HepG2 (cell line): ENCODE measurements around the gene CSNK2B. TPM values are rescaled to one million over a fixed set of nuclear protein-coding genes. Genes with fewer than 3 reads are reported as not detected.

Experiments
- ATF4 ChIP-seq, 2 experiments: fragments of 450-650 bp in 1 of 2; sonication (generic) in 1 of 2; formaldehyde crosslinking; IDR thresholded peaks; 2 replicates each; pipeline versions ENCODE4 v1.5.0 to v1.8.0; 2020 to 2022; ENCODE audit warnings: mild to moderate bottlenecking in 1 of 2, missing genetic modification reagents in 1 of 2
- ATF7-NPFF ChIP-seq: sonication (generic); formaldehyde crosslinking; IDR thresholded peaks from 2 replicates; pipeline ENCODE4 v1.8.1; 2023; ENCODE audit warnings: mild to moderate bottlenecking, low read depth, missing genetic modification reagents, moderate library complexity
- HINFP ChIP-seq: sonication (generic); formaldehyde crosslinking; IDR thresholded peaks from 2 replicates; pipeline ENCODE4 v1.4.0; 2020; ENCODE audit warnings: low read depth, mild to moderate bottlenecking, missing genetic modification reagents
- HNRNPL ChIP-seq: fragments of 200-400 bp; formaldehyde crosslinking; IDR thresholded peaks from 2 replicates; pipeline ENCODE4 v1.6.1; 2017; ENCODE audit warnings: mild to moderate bottlenecking, low read depth, low read length
- MAFF ChIP-seq: IDR thresholded peaks from 2 replicates; pipeline ENCODE4 v1.6.1; 2011; ENCODE audit warnings: low read depth, low read length, improper control_type of control experiment
- NAIF1 ChIP-seq: sonication (generic); formaldehyde crosslinking; IDR thresholded peaks from 2 replicates; pipeline ENCODE4 v1.5.0; 2020; ENCODE audit warnings: mild to moderate bottlenecking, missing genetic modification reagents, borderline replicate concordance
- RFXAP ChIP-seq: sonication (generic); formaldehyde crosslinking; IDR thresholded peaks from 2 replicates; pipeline ENCODE4 v1.4.0; 2020; ENCODE audit warnings: missing genetic modification reagents, borderline replicate concordance
- RXRA ChIP-seq: sonication (generic); formaldehyde crosslinking; IDR thresholded peaks from 2 replicates; pipeline ENCODE4 v1.5.1; 2020; ENCODE audit warnings: missing genetic modification reagents
- SAP130 ChIP-seq: IDR thresholded peaks from 2 replicates; pipeline ENCODE4 v1.6.1; 2016; ENCODE audit warnings: low read depth
- TGIF2 ChIP-seq: IDR thresholded peaks from 2 replicates; pipeline ENCODE4 v1.6.1; 2016; ENCODE audit warnings: control low read depth, missing compliant biosample characterization
- YEATS2 ChIP-seq: sonication (generic); formaldehyde crosslinking; IDR thresholded peaks from 2 replicates; pipeline ENCODE4 v1.4.0; 2020; ENCODE audit warnings: missing genetic modification reagents, borderline replicate concordance
- ZFYVE20 ChIP-seq: sonication (generic); formaldehyde crosslinking; IDR thresholded peaks from 2 replicates; pipeline ENCODE4 v1.8.0; 2023; ENCODE audit warnings: low read depth, mild to moderate bottlenecking, moderate library complexity, missing genetic modification reagents, borderline replicate concordance
- ZNF382 ChIP-seq: sonication (generic); formaldehyde crosslinking; IDR thresholded peaks from 2 replicates; pipeline ENCODE4 v1.5.0; 2020; ENCODE audit warnings: missing genetic modification reagents, mild to moderate bottlenecking, borderline replicate concordance
- ZNF407 ChIP-seq: sonication (generic); formaldehyde crosslinking; IDR thresholded peaks from one replicate; pipeline ENCODE4 v1.5.1; 2020; ENCODE audit warnings: mild to moderate bottlenecking, missing genetic modification reagents; ENCODE audit errors: not compliant biosample characterization
- ZNF414 ChIP-seq: sonication (generic); formaldehyde crosslinking; IDR thresholded peaks from 2 replicates; pipeline ENCODE4 v1.5.0; 2020; ENCODE audit warnings: missing genetic modification reagents
- ZNF605 ChIP-seq: sonication (generic); formaldehyde crosslinking; IDR thresholded peaks from 2 replicates; pipeline ENCODE4 v1.8.0; 2022; ENCODE audit warnings: mild to moderate bottlenecking, missing genetic modification reagents
- polyA plus RNA-seq, 8 experiments: library from polyadenylated mRNA; depleted of rRNA in 3 of 8; stranded (reverse) in 7 of 8; unstranded in 1 of 8; fragments of >200 nt; fragmentation: Illumina TruSeq in 4 of 8; extraction: Trizol in 4 of 8; gene quantifications; 2 replicates each; pipeline versions ENCODE4 v1.2.1 to v1.2.3, GENCODE V29; 2011 to 2016; ENCODE audit warnings: low read depth in 4 of 8, missing spikeins in 1 of 8, mixed read lengths in 1 of 8; ENCODE audit not compliant: insufficient read depth in 1 of 8
- total RNA-seq, 5 experiments: library from RNA; depleted of rRNA; stranded (reverse); fragments of >200 nt; fragmentation: Illumina TruSeq; extraction: Trizol; gene quantifications; 2 replicates each; pipeline ENCODE4 v1.2.3, GENCODE V29; 2016; ENCODE audit warnings: low read depth in 1 of 5

Gene CSNK2B
- total and polyA plus RNA-seq, 2 of the 13 experiments (the other 11 are each of a cell fraction or from before 2014, with no cell fraction given) = 111 to 296 TPM

- TF ChIP-seq TGIF2 (CRISPR knock-in tag) = peak; percentile 70; the same call in 1 of the 2 replicates
- no peak; the same call in none of the 2 replicates for TF ChIP-seq RXRA (CRISPR knock-in tag)
- TF ChIP-seq NAIF1 = no peak
- TF ChIP-seq ZNF407 (CRISPR knock-in tag) = no peak
- TF ChIP-seq YEATS2 (CRISPR knock-in tag) = no peak
- TF ChIP-seq ATF4 (CRISPR knock-in tag; IDR thresholded peaks at IDR 0.05) = peak in 1 of 2 experiments; percentile 4; a peak in 2 of 4 replicates
- TF ChIP-seq HINFP (CRISPR knock-in tag) = no peak
- 0 out of 2 replicates have a peak, but pooled peaks have one; percentile 70 for TF ChIP-seq SAP130
- TF ChIP-seq ZFYVE20 (CRISPR knock-in tag) = no peak
- no peak for TF ChIP-seq HNRNPL
- TF ChIP-seq MAFF = no peak
- no peak for TF ChIP-seq RFXAP (CRISPR knock-in tag)
- TF ChIP-seq ZNF605 (CRISPR knock-in tag) = peak; percentile 73; the same call in 1 of the 2 replicates
- TF ChIP-seq ZNF382 (CRISPR knock-in tag) = no peak
- 0 out of 2 replicates have a peak, but pooled peaks have one; percentile 49 for TF ChIP-seq ATF7-NPFF (CRISPR knock-in tag)
- no peak for TF ChIP-seq ZNF414
Measured at GRCh38 chr6:31651602-31652191, 14.2 kb upstream of the CSNK2B start (continued).
